GM19035 (cell line): ENCODE measurements around the gene CAT.

Experiments
- ATAC-seq: cut with Tn5 transposase; IDR thresholded peaks from one replicate; pipeline ENCODE4 v1.9.1; 2021; ENCODE audit not compliant: unreplicated experiment

CAT gene

DNA sequence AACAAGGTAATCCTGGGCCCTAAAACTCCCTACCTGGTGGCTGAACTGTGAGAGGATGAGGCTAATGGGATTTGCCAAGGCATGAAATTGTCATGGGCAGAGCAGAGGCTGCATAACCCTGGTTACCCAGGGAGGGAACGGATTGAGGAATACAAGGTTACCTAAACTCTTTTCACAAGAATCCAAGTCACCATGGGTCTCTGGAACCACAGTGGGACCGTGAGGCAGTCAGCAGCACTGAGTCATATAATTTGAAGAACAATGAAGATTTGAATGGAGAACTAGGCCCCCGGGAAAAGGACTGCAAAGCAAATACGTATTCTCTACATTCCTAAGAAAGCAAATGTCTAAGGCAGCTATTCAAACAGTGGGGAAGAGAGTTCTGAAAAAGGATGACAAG lies 19.8 kb downstream of the CAT start:
- ATAC-seq, result no peak

GRCh38 chr11:34459507-34460162 lies 20.9 kb downstream of the CAT start:
- no peak for ATAC-seq

- ATAC-seq, result no peak
Observed at GRCh38 chr11:34460278-34460677, 21.5 kb downstream of the CAT start.

GRCh38 chr11:34461215-34461614 lies 22.5 kb downstream of the CAT start:
- no peak for ATAC-seq

DNA sequence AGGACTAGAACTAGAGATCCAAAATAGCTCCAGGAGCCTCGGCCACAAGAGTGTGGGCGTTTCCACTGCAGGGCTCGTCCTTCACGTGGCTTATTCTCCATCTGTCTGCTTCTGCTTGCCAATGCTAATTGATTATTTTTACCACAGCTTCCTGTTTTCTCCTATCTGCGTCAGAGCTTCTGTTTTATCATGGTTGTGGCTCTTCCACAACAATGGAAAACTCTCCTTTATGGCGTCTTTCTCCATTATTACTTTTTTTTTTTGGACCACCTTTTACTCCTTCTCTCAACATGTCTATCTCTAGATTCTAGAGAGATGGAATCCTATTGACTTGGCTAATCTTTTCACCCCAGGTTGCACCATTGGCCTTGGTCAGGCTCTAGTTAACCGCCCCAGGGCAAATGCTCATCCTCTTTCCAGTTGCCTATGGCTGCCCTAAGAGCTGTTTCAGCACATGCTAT lies 25.9 kb downstream of the CAT start:
- ATAC-seq, result no peak

DNA sequence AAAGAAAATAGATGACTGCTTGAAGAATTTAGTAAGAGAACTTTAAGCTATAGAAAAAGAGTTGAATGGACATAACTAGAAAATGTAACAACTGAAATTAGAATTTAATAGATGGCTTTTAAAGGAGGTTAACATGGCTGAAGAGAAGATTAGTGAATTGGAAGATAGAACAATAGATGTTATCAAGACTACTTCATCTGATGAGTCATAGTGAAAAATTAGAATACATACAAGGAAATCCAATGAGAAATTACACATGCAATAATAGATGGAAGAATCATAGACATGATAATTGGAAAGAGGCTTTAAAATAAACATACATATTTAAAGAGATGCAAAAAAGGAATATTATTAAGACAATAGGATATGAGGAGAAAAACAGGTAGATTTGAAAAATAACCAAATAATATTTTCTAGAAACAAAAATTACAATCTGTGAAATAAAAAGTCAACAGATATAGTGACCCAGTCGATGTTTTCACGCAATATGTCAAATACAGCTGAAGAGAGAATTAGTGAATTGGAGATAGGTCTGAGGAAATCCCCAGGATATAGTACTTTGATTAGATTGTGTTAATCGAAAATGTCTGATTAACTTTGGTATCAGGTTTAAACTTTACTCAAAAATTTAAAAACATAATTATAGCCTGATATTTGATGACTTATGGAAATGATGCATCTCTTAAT lies 28.2 kb downstream of the CAT start:
- ATAC-seq, result no peak

DNA sequence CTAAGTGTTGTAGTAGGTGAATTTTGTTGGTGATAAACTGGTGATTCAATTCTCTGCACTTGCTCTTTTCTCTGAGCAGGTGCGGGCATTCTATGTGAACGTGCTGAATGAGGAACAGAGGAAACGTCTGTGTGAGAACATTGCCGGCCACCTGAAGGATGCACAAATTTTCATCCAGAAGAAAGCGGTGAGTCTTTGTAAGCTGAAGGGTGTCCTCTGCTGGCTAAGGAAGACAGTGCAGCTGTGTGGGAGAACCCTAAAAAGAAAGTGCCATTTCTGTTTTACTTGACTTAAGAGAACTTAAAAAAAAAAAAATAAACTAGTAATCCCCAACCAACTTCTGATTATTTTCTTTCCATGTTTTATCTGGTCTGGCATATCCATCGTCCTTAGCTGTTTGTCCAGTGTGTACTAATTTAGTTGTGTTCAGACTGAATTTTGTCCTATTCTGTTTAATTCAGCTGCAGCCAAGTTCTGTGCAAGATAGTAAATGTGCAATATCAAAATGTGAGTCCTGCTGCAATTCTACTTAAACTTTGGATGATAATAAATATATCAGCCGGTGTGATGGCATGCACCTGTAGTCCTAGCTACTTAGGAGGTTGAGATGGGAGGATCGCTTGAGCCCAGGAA lies 29.6 kb downstream of the CAT start:
- no peak for ATAC-seq

DNA sequence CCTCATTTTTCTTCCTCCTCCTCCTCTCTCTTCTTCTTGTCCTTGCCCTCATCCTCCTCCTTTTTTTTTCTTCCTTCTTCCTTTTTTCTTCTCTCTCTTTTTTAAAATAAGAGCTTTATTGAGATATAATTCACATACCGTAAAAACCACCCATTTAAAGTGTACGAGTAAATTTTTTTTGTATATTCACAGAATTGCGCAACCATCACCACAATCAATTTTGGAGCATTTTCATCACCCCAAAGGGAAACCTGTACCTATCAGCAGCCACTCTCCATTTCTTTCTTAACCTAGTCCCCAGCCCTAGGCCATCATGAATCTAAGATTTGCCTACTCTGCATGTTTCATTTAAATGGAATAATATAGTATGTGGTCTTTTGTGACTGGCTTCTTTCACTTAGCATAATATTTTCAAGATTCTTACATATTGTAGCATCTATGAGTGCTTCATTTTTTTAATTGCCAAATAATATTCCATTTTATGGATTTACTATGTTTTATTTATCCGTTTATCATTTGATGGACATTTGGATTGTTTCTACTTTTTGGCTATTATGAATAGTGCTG lies 35.0 kb downstream of the CAT start:
- no peak for ATAC-seq

DNA sequence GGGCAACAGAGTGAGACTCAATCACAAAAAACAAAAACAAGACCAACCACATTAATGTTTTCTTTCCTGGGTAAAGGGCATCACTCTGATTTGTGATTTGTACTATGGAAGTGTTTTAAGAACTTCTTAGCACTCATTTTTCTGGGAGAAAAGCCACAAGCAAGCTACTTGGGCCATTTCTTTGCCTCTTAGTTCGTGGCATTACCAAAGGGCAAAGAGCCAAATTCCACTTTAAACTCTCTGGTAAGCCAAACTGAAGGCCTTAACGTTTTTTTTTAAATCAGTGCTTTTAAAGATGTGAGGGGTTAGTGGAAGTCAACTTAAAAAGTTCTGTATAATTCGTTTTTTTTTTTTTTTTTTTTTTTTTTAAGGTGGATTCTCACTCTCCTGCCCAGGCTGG lies 36.9 kb downstream of the CAT start:
- no peak for ATAC-seq

DNA sequence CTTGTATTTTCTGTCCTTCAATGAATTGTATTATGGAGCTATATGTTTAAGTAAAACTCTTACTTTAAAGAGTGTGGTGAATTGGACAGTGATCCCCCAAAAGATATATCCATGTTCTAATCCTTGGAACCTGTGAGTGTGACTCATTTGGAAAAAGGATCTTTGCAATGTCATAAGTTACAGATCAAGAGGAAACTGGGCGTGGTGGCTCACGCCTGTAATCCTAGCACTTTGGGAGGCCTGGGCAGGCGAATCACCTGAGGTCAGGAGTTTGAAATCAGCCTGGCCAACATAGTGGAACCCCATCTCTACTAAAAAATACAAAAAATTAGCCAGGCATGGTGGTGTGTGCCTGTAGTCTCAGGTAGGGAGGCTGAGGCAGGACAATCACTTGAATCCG lies 38.1 kb downstream of the CAT start:
- no peak for ATAC-seq

DNA sequence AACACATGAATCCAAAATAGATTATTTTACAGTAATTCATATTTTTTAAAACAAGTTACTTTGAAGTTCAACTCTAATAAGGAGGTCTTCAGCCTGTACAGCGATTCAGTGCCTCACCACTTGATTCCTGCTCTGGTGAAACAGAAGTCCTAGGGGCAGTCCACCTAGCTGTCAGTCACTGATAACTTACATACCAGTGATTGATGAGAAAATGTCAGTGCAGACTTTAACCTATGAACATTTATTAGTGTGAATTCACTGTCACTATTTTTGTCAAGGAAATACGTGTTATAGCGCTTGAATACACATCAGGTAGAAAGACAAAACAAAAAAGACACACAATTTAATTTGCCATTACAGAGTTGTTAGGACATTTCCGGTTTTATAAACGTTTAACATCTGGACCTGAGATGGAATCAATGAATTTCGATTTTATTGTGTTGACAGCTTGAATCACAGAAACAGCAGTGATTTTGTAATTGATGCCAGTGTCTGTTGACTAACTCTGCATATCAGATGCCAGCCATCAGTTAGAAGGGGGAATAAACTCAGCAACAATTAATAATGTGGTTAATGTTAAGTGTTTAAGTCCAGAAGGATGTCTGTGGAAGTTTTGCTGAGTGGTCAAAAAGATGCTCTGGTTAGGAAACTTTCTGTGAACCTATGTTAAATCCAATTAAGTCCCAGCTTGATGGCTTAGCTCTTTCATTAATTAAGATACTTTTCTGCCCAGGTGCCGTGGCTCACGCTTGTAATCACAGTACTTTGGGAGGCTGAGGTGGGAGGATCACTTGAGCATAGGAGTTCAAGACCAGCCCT lies 40.3 kb downstream of the CAT start:
- ATAC-seq, result no peak

- no peak for ATAC-seq
Observed at GRCh38 chr11:34480314-34480713, 41.6 kb downstream of the CAT start.

DNA sequence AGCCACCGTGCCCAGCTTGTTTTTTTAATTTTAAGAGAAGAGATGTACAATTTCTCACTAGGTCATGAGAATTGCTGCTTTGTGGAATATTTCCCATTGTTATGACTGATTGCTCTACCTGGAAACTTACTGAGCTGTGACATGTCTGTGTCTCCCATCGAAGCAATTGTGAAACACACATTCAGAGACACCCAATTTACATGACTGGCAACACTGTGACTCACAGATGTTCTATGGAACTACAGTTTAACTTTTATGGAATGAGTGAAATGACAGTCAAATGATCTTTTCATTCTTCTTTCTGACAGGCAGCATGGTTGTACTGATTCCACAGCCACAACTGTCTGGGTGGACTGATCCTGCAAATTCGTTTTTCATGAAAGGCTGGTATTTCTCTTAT lies 42.6 kb downstream of the CAT start:
- ATAC-seq, result no peak

GRCh38 chr11:34483106-34483874 lies 44.6 kb downstream of the CAT start:
- no peak for ATAC-seq

DNA sequence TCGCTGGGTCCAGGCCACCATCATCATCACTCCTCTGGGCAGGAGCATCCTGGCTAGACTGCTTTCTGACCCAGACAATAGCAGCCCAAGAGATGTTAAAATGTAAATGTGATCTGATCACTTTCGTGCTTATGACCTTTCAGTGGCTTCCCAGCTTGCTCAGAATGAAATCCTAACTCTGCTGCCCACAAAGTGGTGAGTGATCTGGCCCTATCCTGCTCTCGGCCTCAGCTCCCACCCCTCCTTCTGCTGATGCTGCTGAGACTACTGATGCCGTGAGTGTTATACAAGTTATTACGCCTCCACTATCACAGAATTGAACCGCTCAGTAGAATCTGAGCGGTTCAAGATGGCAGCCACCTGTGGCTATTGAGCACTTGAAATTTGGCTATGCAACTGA lies 48.7 kb downstream of the CAT start:
- ATAC-seq, result no peak

DNA sequence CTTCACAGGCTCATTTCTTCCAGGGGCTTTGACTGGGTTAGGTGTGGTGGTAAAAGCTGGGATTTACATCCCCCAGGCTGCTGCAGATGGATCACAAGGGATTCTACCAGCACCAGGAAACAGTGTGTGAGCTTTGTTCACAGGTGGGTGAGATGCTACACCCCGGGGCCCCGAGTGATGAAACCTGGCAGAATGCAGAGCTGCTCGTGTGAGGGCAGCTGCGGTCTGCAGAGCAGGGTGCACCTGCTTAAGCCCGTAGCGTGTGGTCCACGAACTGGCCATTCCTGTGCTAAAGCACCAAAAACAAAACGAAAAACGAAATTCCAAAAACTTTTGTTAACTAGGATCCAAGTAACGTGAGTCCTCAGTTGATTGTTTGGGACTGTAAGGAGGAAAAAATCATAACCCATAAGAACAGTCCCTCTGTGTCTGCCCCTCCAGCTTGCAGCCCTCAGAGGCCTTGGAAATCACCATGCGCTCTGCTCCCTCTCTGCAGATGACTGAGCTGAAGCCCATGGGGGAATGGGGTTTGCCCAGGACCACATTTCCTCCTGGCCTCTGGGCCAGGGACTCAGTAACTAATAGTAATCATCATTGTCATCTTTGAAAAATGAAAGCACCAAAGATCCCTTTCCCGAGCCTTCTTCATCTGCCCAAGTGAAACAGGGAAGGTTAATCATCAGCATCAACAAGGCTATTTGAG lies 50.3 kb downstream of the CAT start:
- no peak for ATAC-seq

DNA sequence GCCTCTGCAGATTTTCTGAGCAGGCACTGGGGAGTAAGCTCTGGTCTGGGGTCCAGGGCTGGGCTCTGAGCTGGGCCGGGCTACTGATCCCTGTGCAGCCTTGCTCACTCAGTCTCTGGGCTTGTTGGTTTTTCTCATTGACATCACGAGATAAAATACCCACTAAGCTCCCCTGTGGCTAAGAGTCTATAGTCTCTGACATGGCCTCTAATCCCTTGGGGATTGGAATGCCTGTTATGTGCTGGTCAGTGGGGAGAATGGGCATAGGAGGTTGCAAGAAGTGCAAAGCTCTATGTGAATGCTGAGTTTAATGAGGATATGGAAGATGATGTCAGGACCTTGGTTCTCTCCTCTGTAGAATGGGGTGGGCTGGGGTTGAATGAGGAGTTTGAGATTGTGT lies 51.6 kb downstream of the CAT start:
- ATAC-seq, result no peak

- ATAC-seq, result no peak
Observed at GRCh38 chr11:34492806-34493414, 54.2 kb downstream of the CAT start.

- ATAC-seq, result no peak
Observed at GRCh38 chr11:34493468-34493867, 54.7 kb downstream of the CAT start.
